Upper lobe of right lung (tissue), 1 donor: ENCODE results near the gene MLLT3. TPM values are rescaled to one million over a fixed set of nuclear protein-coding genes. Genes with fewer than 3 reads are reported as not detected.

ENCODE experiments used
- ATAC-seq: fragments of 200-7000 bp; cut with Tn5 transposase; one replicate; pipeline ENCODE4 v1.9.1; 2020; ENCODE audit warnings: mild to moderate bottlenecking, moderate library complexity
- DNase-seq: peaks from one replicate; pipeline ENCODE4 v3.0.0-alpha.2; 2020
- H3K27ac ChIP-seq: fragments of 200-600 bp; one replicate; pipeline ENCODE4 v1.8.0; 2022
- H3K27me3 ChIP-seq: fragments of 200-600 bp; one replicate; pipeline ENCODE4 v1.8.0; 2022; ENCODE audit warnings: mild to moderate bottlenecking
- H3K36me3 ChIP-seq: fragments of 200-600 bp; one replicate; pipeline ENCODE4 v1.8.0; 2022
- H3K4me1 ChIP-seq: fragments of 200-600 bp; one replicate; pipeline ENCODE4 v1.8.0; 2022
- H3K4me3 ChIP-seq: fragments of 200-600 bp; one replicate; pipeline ENCODE4 v1.8.0; 2022; ENCODE audit warnings: mild to moderate bottlenecking
- H3K9me3 ChIP-seq: fragments of 200-600 bp; one replicate; pipeline ENCODE4 v1.8.0; 2022
- intact Hi-C: fragments of 100-400 bp; cut with DNase I; formaldehyde crosslinking; loops from one replicate; pipeline ENCODE4 v1.11.0; 2022
- total RNA-seq: library from RNA; stranded (reverse); fragmentation: NEBNext Ultra II Directional; extraction: Animal tissue kit (Norgen Biotek cat#: 25700); gene quantifications from one replicate; pipeline ENCODE4 v1.2.1, GENCODE V29; 2021
- TF ChIP-seq, protein P1 (sequence below): fragments of 200-600 bp; IDR thresholded peaks from one replicate; pipeline ENCODE4 v1.8.0; 2022; ENCODE audit warnings: antibody characterized with exemption
- donor health status: DM: no; HTN: yes; CAD: no; lungs with severe emphysema.

The MLLT3 gene
- total RNA-seq, 1 donor from 2014 or later: 15.4 TPM

DNA sequence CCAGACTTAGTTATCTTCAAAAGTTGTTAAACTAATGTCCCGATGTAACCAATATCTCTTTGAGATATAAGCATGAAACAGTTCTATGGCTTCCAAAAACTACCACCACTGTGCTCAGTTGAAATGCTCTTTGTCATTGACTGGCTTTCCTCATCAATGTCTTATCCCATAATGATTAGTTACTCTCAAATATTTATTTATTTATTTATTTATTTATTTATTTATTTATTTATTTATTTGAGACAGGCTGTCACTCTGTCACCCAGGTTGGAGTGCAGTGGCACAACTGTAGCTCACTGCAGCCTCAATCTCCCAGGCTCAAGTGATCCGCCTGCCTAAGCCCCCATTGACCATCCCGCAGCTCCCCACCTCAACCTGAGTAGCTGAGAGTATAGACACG lies 28.0 kb upstream of the MLLT3 start:
- Histone ChIP-seq H3K27me3 (no peaks in the 10 kb centered on the region), H3K27ac (no peak overlapping the region), H3K9me3 (no peaks in the 10 kb centered on the region), H3K36me3 (no peaks in the 10 kb centered on the region), H3K4me1 (no peaks in the 10 kb centered on the region), H3K4me3 (no peak overlapping the region)
- intact Hi-C loops: no loop called here
- TF ChIP-seq, protein P1, sequence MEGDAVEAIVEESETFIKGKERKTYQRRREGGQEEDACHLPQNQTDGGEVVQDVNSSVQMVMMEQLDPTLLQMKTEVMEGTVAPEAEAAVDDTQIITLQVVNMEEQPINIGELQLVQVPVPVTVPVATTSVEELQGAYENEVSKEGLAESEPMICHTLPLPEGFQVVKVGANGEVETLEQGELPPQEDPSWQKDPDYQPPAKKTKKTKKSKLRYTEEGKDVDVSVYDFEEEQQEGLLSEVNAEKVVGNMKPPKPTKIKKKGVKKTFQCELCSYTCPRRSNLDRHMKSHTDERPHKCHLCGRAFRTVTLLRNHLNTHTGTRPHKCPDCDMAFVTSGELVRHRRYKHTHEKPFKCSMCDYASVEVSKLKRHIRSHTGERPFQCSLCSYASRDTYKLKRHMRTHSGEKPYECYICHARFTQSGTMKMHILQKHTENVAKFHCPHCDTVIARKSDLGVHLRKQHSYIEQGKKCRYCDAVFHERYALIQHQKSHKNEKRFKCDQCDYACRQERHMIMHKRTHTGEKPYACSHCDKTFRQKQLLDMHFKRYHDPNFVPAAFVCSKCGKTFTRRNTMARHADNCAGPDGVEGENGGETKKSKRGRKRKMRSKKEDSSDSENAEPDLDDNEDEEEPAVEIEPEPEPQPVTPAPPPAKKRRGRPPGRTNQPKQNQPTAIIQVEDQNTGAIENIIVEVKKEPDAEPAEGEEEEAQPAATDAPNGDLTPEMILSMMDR: no peak
- ATAC-seq (no peak), DNase-seq (no peak)

- H3K27ac ChIP-seq: no peak overlapping the region
- TF ChIP-seq, protein P1: no peak
- intact Hi-C loops: no loop called here
- no peak for DNase-seq
- no peak for ATAC-seq
- H3K9me3 ChIP-seq: no peaks in the 10 kb centered on the region
- no peaks in the 10 kb centered on the region for H3K36me3 ChIP-seq
- no peaks in the 10 kb centered on the region for H3K27me3 ChIP-seq
- no peaks in the 10 kb centered on the region for H3K4me1 ChIP-seq
- H3K4me3 ChIP-seq: no peak overlapping the region
These were observed 27.1 kb upstream of the MLLT3 start for GRCh38 chr9:20649381-20649780.

DNA sequence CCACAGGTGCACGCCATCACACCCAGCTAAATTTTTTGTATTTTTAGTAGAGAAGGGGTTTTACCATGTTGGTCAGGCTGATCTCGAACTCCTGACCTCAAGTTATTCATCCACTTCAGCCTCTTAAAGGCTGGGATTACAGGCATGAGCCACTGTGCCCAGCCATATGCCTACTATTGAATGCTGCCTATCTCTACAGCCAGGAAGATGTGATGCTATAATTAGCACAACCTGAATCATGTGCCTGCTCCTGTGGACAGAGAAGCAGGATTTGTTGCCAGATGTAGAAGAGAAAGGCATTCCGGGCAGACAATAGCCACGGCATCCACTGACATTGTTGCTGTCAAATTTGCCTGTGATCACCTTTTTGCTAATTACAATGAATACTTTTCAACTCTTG lies 24.4 kb upstream of the MLLT3 start:
- no peak overlapping the region for H3K27ac ChIP-seq
- no peaks in the 10 kb centered on the region for H3K9me3 ChIP-seq
- TF ChIP-seq, protein P1: no peak
- ATAC-seq: no peak
- H3K27me3 ChIP-seq: no peaks in the 10 kb centered on the region
- intact Hi-C loops: no loop called here
- no peaks in the 10 kb centered on the region for H3K36me3 ChIP-seq
- H3K4me3 ChIP-seq: no peak overlapping the region
- no peak for DNase-seq
- no peaks in the 10 kb centered on the region for H3K4me1 ChIP-seq

DNA sequence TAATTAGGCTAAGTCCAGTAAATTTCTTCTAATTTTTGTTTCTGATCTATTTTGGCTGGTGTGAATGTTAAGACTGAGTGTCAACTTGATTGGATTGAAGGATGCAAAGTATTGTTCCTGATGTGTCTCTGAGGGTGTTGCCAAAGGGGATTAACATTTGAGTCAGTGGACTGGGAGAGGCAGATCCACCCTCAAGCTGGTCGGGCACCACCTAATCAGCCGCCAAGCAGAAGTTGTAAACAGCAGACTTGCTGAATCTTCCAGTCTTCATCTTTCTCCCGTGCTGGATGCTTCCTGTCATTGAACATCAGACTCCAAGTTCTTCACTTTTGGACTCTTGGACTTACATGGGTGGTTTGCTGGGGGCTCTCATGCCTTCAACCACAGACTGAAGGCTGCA lies 21.4 kb upstream of the MLLT3 start:
- Histone ChIP-seq H3K4me3 (no peak overlapping the region), H3K27me3 (no peaks in the 10 kb centered on the region), H3K4me1 (no peaks in the 10 kb centered on the region), H3K27ac (no peak overlapping the region), H3K36me3 (no peaks in the 10 kb centered on the region), H3K9me3 (no peaks in the 10 kb centered on the region)
- intact Hi-C loops: no loop called here
- DNase-seq (no peak), ATAC-seq (no peak)
- TF ChIP-seq, protein P1: no peak

GRCh38 chr9:20642045-20642444 lies 19.7 kb upstream of the MLLT3 start:
- H3K27ac ChIP-seq: no peak overlapping the region
- no peak for ATAC-seq
- no peaks in the 10 kb centered on the region for H3K27me3 ChIP-seq
- H3K9me3 ChIP-seq: no peaks in the 10 kb centered on the region
- H3K4me1 ChIP-seq: no peaks in the 10 kb centered on the region
- TF ChIP-seq, protein P1: no peak
- H3K4me3 ChIP-seq: no peak overlapping the region
- H3K36me3 ChIP-seq: no peaks in the 10 kb centered on the region
- no peak for DNase-seq
- intact Hi-C loops: no loop called here
